PC-3 (cell line): ENCODE results near the gene DDX54. TPM values are rescaled to one million over a fixed set of nuclear protein-coding genes. Genes with fewer than 3 reads are reported as not detected.
A peak's percentile ranks its signal among the peaks of the same experiment; 100 is the strongest.

Experiments
- ATAC-seq: fragments of 200-7000 bp; cut with Tn5 transposase; 2 replicates; pipeline ENCODE4 v1.9.1; 2020; ENCODE audit warnings: mild to moderate bottlenecking, moderate library complexity
- BruUV-seq: library from RNA; stranded (reverse); fragments of 400-500 nt; replicated peaks from 2 replicates; lab custom pipeline; 2021; lab: Mats Ljungman, UMichigan
- CTCF ChIA-PET: fragments of 300-600 bp; sonication (Branson Sonifier 250); formaldehyde crosslinking; loops from one replicate; lab custom pipeline; 2022; ENCODE audit warnings: antibody characterized with exemption; lab: Charles Lee
- POLR2A ChIA-PET: fragments of 300-600 bp; sonication (Branson Sonifier 250); formaldehyde crosslinking; loops from one replicate; lab custom pipeline; 2022; ENCODE audit warnings: antibody characterized with exemption; ENCODE audit not compliant: unreplicated experiment; lab: Charles Lee
- DNase-seq: peaks from one replicate; pipeline ENCODE4 v3.0.0-alpha.2; 2015
- H2AFZ ChIP-seq: fragments of 300-600 bp; sonication (generic); 2 replicates; pipeline ENCODE4 v1.6.0; 2016; ENCODE audit warnings: antibody characterized with exemption, low read length
- H3F3A ChIP-seq: fragments of 300-600 bp; sonication (generic); one replicate; pipeline ENCODE4 v1.6.0; 2017; ENCODE audit warnings: antibody characterized with exemption, low read length, control low read depth, mild to moderate bottlenecking; ENCODE audit not compliant: unreplicated experiment
- H3K27ac ChIP-seq: fragments of 300-600 bp; sonication (generic); 2 replicates; pipeline ENCODE4 v1.5.1; 2016; ENCODE audit warnings: mild to moderate bottlenecking, low read length
- H3K27me3 ChIP-seq: fragments of 300-600 bp; sonication (generic); 2 replicates; pipeline ENCODE4 v1.6.1; 2016; ENCODE audit warnings: low read length, mixed read lengths
- H3K36me3 ChIP-seq: fragments of 300-600 bp; sonication (generic); 2 replicates; pipeline ENCODE4 v1.6.1; 2016; ENCODE audit warnings: low read depth, mixed run types, low read length, mixed read lengths
- H3K4me1 ChIP-seq: fragments of 300-600 bp; sonication (generic); 2 replicates; pipeline ENCODE4 v1.5.1; 2016; ENCODE audit warnings: low read length; ENCODE audit not compliant: insufficient read depth
- H3K4me2 ChIP-seq: fragments of 300-600 bp; sonication (generic); 2 replicates; pipeline ENCODE4 v1.6.0; 2016; ENCODE audit warnings: low read length
- H3K4me3 ChIP-seq: fragments of 300-600 bp; sonication (generic); 2 replicates; pipeline ENCODE4 v1.5.1; 2016; ENCODE audit warnings: mild to moderate bottlenecking, low read length, mixed read lengths
- H3K79me2 ChIP-seq: fragments of 300-600 bp; sonication (generic); 2 replicates; pipeline ENCODE4 v1.6.1; 2017; ENCODE audit warnings: low read length, mixed read lengths
- H3K9ac ChIP-seq: fragments of 300-600 bp; sonication (generic); 2 replicates; pipeline ENCODE4 v1.6.0; 2016; ENCODE audit warnings: mild to moderate bottlenecking, low read length
- H3K9me2 ChIP-seq: fragments of 300-600 bp; sonication (generic); replicated peaks from 2 replicates; pipeline ENCODE4 v1.6.1; 2016; ENCODE audit warnings: mixed run types, low read length, mixed read lengths
- H3K9me3 ChIP-seq: fragments of 300-600 bp; sonication (generic); 2 replicates; pipeline ENCODE4 v1.6.1; 2016; ENCODE audit warnings: low read length, mixed read lengths
- H4K20me1 ChIP-seq: fragments of 300-600 bp; sonication (generic); 2 replicates; pipeline ENCODE4 v1.6.1; 2016; ENCODE audit warnings: low read length, mixed read lengths
- CTCF ChIP-seq: fragments of 300-600 bp; sonication (generic); conservative IDR thresholded peaks from 2 replicates; pipeline ENCODE4 v1.5.1; 2017; ENCODE audit warnings: antibody characterized with exemption, low read depth, mild to moderate bottlenecking, low read length
- EZH2 ChIP-seq: fragments of 300-600 bp; sonication (generic); IDR thresholded peaks from one replicate; pipeline ENCODE4 v1.6.1; 2017; ENCODE audit warnings: antibody characterized with exemption, mild to moderate bottlenecking, low read length; ENCODE audit not compliant: unreplicated experiment
- EZH2phosphoT487 ChIP-seq: fragments of 300-600 bp; sonication (generic); IDR thresholded peaks from 2 replicates; pipeline ENCODE4 v1.6.1; 2018; ENCODE audit warnings: mild to moderate bottlenecking, antibody characterized with exemption, low read length, borderline replicate concordance
- intact Hi-C: fragments of 100-400 bp; cut with micrococcal nuclease; formaldehyde crosslinking; loops from 2 replicates; pipeline ENCODE4 v1.9.0; 2023
- total RNA-seq: library from RNA; depleted of rRNA; stranded (reverse); fragments of >200 nt; gene quantifications from 2 replicates; pipeline ENCODE4 v1.2.3, GENCODE V29; 2014

Gene DDX54
- total RNA-seq, 1 experiment from 2014 or later, result 158 TPM

- Histone ChIP-seq H3K36me3 (no peaks in the 10 kb centered on the region), H2AFZ (no peak overlapping the region), H3K9ac (no peak overlapping the region), H3K4me1 (peaks cover 23% of the 10 kb centered on the region), H3K4me3 (no peak overlapping the region), H3F3A (peaks cover 5% of the 10 kb centered on the region), H3K27ac (no peak overlapping the region), H3K9me3 (no peaks in the 10 kb centered on the region), H3K79me2 (no peaks in the 10 kb centered on the region), H4K20me1 (no peaks in the 10 kb centered on the region), H3K9me2 (no peaks in the 10 kb centered on the region), H3K27me3 (no peaks in the 10 kb centered on the region), H3K4me2 (no peak overlapping the region)
- no TSS peak for BruUV-seq
- ChIA-PET CTCF (no interaction called here), POLR2A (no interaction called here)
- ATAC-seq (no peak), DNase-seq (no peak)
- intact Hi-C loops, result no loop called here
- TF ChIP-seq EZH2 (no peak), EZH2phosphoT487 (no peak), CTCF (no peak)
Observed at GRCh38 chr12:113216027-113216426, 30.7 kb upstream of the DDX54 start.

GRCh38 chr12:113214895-113215400, 29.7 kb upstream of the DDX54 start:
- DNase-seq, result peak; percentile 99
- H3K4me2 ChIP-seq, result peak overlapping the region; percentile 40
- H3K27me3 ChIP-seq, result no peaks in the 10 kb centered on the region
- H3K9ac ChIP-seq, result peak overlapping the region; percentile 44
- no peaks in the 10 kb centered on the region for H3K79me2 ChIP-seq
- H3K4me1 ChIP-seq, result peaks cover 18% of the 10 kb centered on the region
- no peaks in the 10 kb centered on the region for H3K36me3 ChIP-seq
- peaks cover 5% of the 10 kb centered on the region for H3F3A ChIP-seq
- no peak overlapping the region for H3K4me3 ChIP-seq
- H4K20me1 ChIP-seq, result no peaks in the 10 kb centered on the region
- POLR2A ChIA-PET, result no interaction called here
- no peak overlapping the region for H2AFZ ChIP-seq
- no peak for TF ChIP-seq EZH2
- no peak for TF ChIP-seq EZH2phosphoT487
- TF ChIP-seq CTCF, result no peak
- H3K9me3 ChIP-seq, result no peaks in the 10 kb centered on the region
- no TSS peak for BruUV-seq
- H3K27ac ChIP-seq, result peak overlapping the region; percentile 83
- CTCF ChIA-PET, result interaction anchor here (0.7 kb wide), 1 partner anchor 142 kb away, joined by 3 read pairs; no protein-coding TSS in a partner anchor
- no peaks in the 10 kb centered on the region for H3K9me2 ChIP-seq
- peak; percentile 93 for ATAC-seq
- intact Hi-C loops, result loop anchor here (1.0 kb wide), 1 partner anchor 18 kb away; no protein-coding TSS in a partner anchor

- Histone ChIP-seq H3K9me2 (no peaks in the 10 kb centered on the region), H3K27ac (no peak overlapping the region), H3F3A (peaks cover 5% of the 10 kb centered on the region), H3K9ac (no peak overlapping the region), H3K36me3 (no peaks in the 10 kb centered on the region), H3K4me2 (no peak overlapping the region), H4K20me1 (no peaks in the 10 kb centered on the region), H3K9me3 (no peaks in the 10 kb centered on the region), H2AFZ (no peak overlapping the region), H3K4me3 (no peak overlapping the region), H3K4me1 (peaks cover 18% of the 10 kb centered on the region), H3K27me3 (no peaks in the 10 kb centered on the region), H3K79me2 (no peaks in the 10 kb centered on the region)
- no peak for ATAC-seq
- intact Hi-C loops, result no loop called here
- TF ChIP-seq EZH2, result no peak
- no peak for TF ChIP-seq CTCF
- TF ChIP-seq EZH2phosphoT487, result no peak
- ChIA-PET CTCF (no interaction called here), POLR2A (no interaction called here)
- no peak for DNase-seq
- BruUV-seq, result no TSS peak
Observed at GRCh38 chr12:113211160-113211559, 25.9 kb upstream of the DDX54 start.
